Heart left ventricle (tissue), 13 donors: ENCODE measurements around the gene KDM2A.

Experiments
- CTCF ChIP-seq, 12 donors: fragments of 200-600 bp; sonication (generic) in 4 of 12; IDR thresholded peaks; one replicate each; pipeline versions ENCODE4 v1.5.0 to v1.8.0; 2018 to 2022; ENCODE audit warnings: antibody characterized with exemption in 12 of 12, mild to moderate bottlenecking in 5 of 12
- POLR2A ChIP-seq, 2 donors: fragments of 450-650 bp; IDR thresholded peaks; one replicate each; pipeline ENCODE4 v1.6.1; 2017; ENCODE audit warnings: antibody characterized with exemption in 2 of 2, mild to moderate bottlenecking in 2 of 2, moderate library complexity in 2 of 2
- donor health status: ischemic (EF 13 %, LVEDD 7.1; RV severe dilation, severe dysfunction).
- donor health status: DM: no; HTN: yes; CAD: no.
- donor health status: DM: no; HTN: no; CAD: no.
- donor health status: ischemic (EF 25% LVEDD 6.9; RV normal size, moderate dysfunction).
- donor health status: ischemic (EF 25% LVEDD 5.7; RV mildly dilated, moderate dysfunction).
- donor health status: ischemic (EF 35%, LVEDD 5.7; RV mildly dilated, moderate dysfunction).
- donor health status: nonischemic (EF 11% LVEDD 7.7; RV severe dilation, severe dysfunction).
- donor health status: DM: yes; HTN: yes; CAD: no.
- donor health status: PGD.
- donor health status: ischemic (EF 29% LVEDD 5.4; RV normal size, mild dysfunction).
- donor health status: nonischemic (EF 23%, LVEDD 6.1; RV moderate dilation, normal function).

- TF ChIP-seq CTCF (IDR thresholded peaks at IDR 0.05), result no peak
- no peak for TF ChIP-seq POLR2A (IDR thresholded peaks at IDR 0.05)
Measured at GRCh38 chr11:67204822-67205221, 85.8 kb downstream of the KDM2A start.
